SK-N-SH (cell line): ENCODE data around the gene TNRC6A. TPM values are rescaled to one million over a fixed set of nuclear protein-coding genes. Genes with fewer than 3 reads are reported as not detected.

Experiments
- CTCF ChIA-PET: fragments of 300-600, 350-600 bp; formaldehyde crosslinking; extraction: SDS; loops from one replicate; lab custom pipeline; 2021; lab: Yijun Ruan, JAX
- POLR2A ChIA-PET: fragments of 350-600 bp; sonication (Branson Sonifier 250); formaldehyde crosslinking; extraction: SDS; loops from one replicate; lab custom pipeline; 2020; ENCODE audit warnings: antibody characterized with exemption, inconsistent platforms; lab: Yijun Ruan, JAX
- DNase-seq: peaks from one replicate; pipeline ENCODE4 v3.0.0; 2012
- H2AFZ ChIP-seq: fragments of 200-600 bp; sonication (generic); 2 replicates; pipeline ENCODE4 v1.8.1; 2016; ENCODE audit warnings: antibody characterized with exemption, mild to moderate bottlenecking, low read depth
- H3F3A ChIP-seq: fragments of 200-600 bp; sonication (generic); replicated peaks from 2 replicates; pipeline ENCODE3; 2016; ENCODE audit warnings: antibody characterized with exemption, mild to moderate bottlenecking; ENCODE audit not compliant: insufficient read depth
- H3K27ac ChIP-seq, 2 experiments: fragments of 200-500 bp in 1 of 2; fragments of 200-600 bp in 1 of 2; sonication (Bioruptor generic) in 1 of 2; sonication (generic), shearing (Covaris generic) in 1 of 2; 2 replicates each; pipeline versions ENCODE4 v1.5.1 to v1.6.1; 2014 to 2016; ENCODE audit warnings: low read depth in 2 of 2, inconsistent platforms in 1 of 2, low read length in 1 of 2, mild to moderate bottlenecking in 1 of 2, mixed read lengths in 1 of 2
- H3K27me3 ChIP-seq: fragments of 200-600 bp; sonication (generic), shearing (Covaris generic); 2 replicates; pipeline ENCODE4 v1.6.1; 2016; ENCODE audit warnings: mixed run types; ENCODE audit not compliant: insufficient read depth
- H3K36me3 ChIP-seq, 2 experiments: fragments of 200-500 bp in 1 of 2; fragments of 200-600 bp in 1 of 2; sonication (Bioruptor generic) in 1 of 2; sonication (generic) in 1 of 2; replicated peaks in 1 of 2; 2 replicates each; pipeline versions ENCODE3 to v1.5.1; 2014 to 2016; ENCODE audit warnings: low read length in 1 of 2, mild to moderate bottlenecking in 1 of 2; ENCODE audit not compliant: insufficient read depth in 2 of 2, control insufficient read depth in 1 of 2
- H3K4me1 ChIP-seq, 2 experiments: fragments of 200-500 bp in 1 of 2; fragments of 200-600 bp in 1 of 2; sonication (Bioruptor generic) in 1 of 2; sonication (generic), shearing (Covaris generic) in 1 of 2; 2 replicates each; pipeline versions ENCODE4 v1.5.1 to v1.6.1; 2014 to 2016; ENCODE audit warnings: low read depth in 1 of 2, low read length in 1 of 2, mixed run types in 1 of 2; ENCODE audit not compliant: insufficient read depth in 2 of 2, control insufficient read depth in 1 of 2
- H3K4me2 ChIP-seq: fragments of 200-600 bp; sonication (generic), shearing (Covaris generic); 2 replicates; pipeline ENCODE4 v1.6.1; 2017; ENCODE audit warnings: mixed run types
- H3K4me3 ChIP-seq, 2 experiments: fragments of 200-500 bp in 1 of 2; fragments of 200-600 bp in 1 of 2; sonication (Bioruptor generic) in 1 of 2; sonication (generic), shearing (Covaris generic) in 1 of 2; 2 replicates each; pipeline versions ENCODE4 v1.5.1 to v1.8.1; 2014 to 2016; ENCODE audit warnings: low read depth in 2 of 2, inconsistent platforms in 1 of 2, low read length in 1 of 2, mild to moderate bottlenecking in 1 of 2, mixed read lengths in 1 of 2, moderate library complexity in 1 of 2
- H3K79me2 ChIP-seq: fragments of 200-600 bp; sonication (generic); 2 replicates; pipeline ENCODE4 v1.8.1; 2017; ENCODE audit warnings: mild to moderate bottlenecking; ENCODE audit not compliant: insufficient read depth
- H3K9ac ChIP-seq: fragments of 200-600 bp; sonication (generic); 2 replicates; pipeline ENCODE4 v1.6.1; 2017; ENCODE audit warnings: mixed run types
- H3K9me2 ChIP-seq: fragments of 200-600 bp; sonication (generic); 2 replicates; pipeline ENCODE4 v1.6.1; 2017; ENCODE audit warnings: mixed run types
- H3K9me3 ChIP-seq: fragments of 200-600 bp; sonication (generic); 2 replicates; pipeline ENCODE4 v1.6.1; 2017; ENCODE audit warnings: mixed run types, mild to moderate bottlenecking, moderate library complexity
- H4K20me1 ChIP-seq: fragments of 200-600 bp; sonication (generic); 2 replicates; pipeline ENCODE4 v1.6.1; 2017; ENCODE audit warnings: mild to moderate bottlenecking, mixed run types; ENCODE audit not compliant: insufficient read depth
- EP300 ChIP-seq, 2 experiments: IDR thresholded peaks; 2 replicates each; pipeline versions ENCODE4 v1.4.0 to v1.6.1; 2012; ENCODE audit warnings: borderline replicate concordance in 1 of 2, low read depth in 1 of 2, low read length in 1 of 2
- FOSL2 ChIP-seq: IDR thresholded peaks from 2 replicates; pipeline ENCODE4 v1.4.0; 2012; ENCODE audit warnings: low read depth, mild to moderate bottlenecking, moderate library complexity, borderline replicate concordance
- JUND ChIP-seq: IDR thresholded peaks from 2 replicates; pipeline ENCODE4 v1.4.0; 2012
- MAX ChIP-seq: IDR thresholded peaks from 2 replicates; pipeline ENCODE4 v1.4.0; 2012; ENCODE audit warnings: low read depth
- NFIC ChIP-seq: IDR thresholded peaks from 2 replicates; pipeline ENCODE4 v1.4.0; 2012; ENCODE audit warnings: borderline replicate concordance
- POLR2AphosphoS5 ChIP-seq: IDR thresholded peaks from 2 replicates; pipeline ENCODE4 v1.6.1; 2012; ENCODE audit warnings: low read depth, low read length
- RAD21 ChIP-seq: IDR thresholded peaks from 2 replicates; pipeline ENCODE4 v1.6.1; 2012; ENCODE audit warnings: mild to moderate bottlenecking, low read length
- REST ChIP-seq: IDR thresholded peaks from 2 replicates; pipeline ENCODE4 v1.6.1; 2012; ENCODE audit warnings: mild to moderate bottlenecking, low read depth, low read length, moderate library complexity
- RFX5 ChIP-seq: IDR thresholded peaks from 2 replicates; pipeline ENCODE4 v1.6.1; 2012; ENCODE audit warnings: mild to moderate bottlenecking, improper control_type of control experiment, low read length
- TCF12 ChIP-seq: IDR thresholded peaks from 2 replicates; pipeline ENCODE4 v1.4.0; 2012
- TEAD4 ChIP-seq: IDR thresholded peaks from 2 replicates; pipeline ENCODE4 v1.4.0; 2012; ENCODE audit warnings: mild to moderate bottlenecking, borderline replicate concordance; ENCODE audit not compliant: insufficient read depth
- USF1 ChIP-seq: IDR thresholded peaks from 2 replicates; pipeline ENCODE4 v1.4.0; 2012; ENCODE audit warnings: low read depth, borderline replicate concordance
- USF2 ChIP-seq: fragments of 150-350 bp; IDR thresholded peaks from 2 replicates; pipeline ENCODE4 v1.6.1; 2017; ENCODE audit warnings: antibody characterized with exemption, low read length, low read depth, borderline replicate concordance
- ZBTB33 ChIP-seq: IDR thresholded peaks from 2 replicates; pipeline ENCODE4 v1.4.0; 2012; ENCODE audit warnings: low read depth, borderline replicate concordance
- WGBS: methylation state at CpG from one replicate; pipeline ENCODE4 v1.1.6; 2017; ENCODE audit warnings: low lambda C conversion rate; 5-methylcytosine and 5-hydroxymethylcytosine counted together
- polyA plus RNA-seq, 3 experiments: library from polyadenylated mRNA; depleted of rRNA; stranded (reverse); fragments of >200 nt; gene quantifications; 2 replicates each; pipeline ENCODE4 v1.2.3, GENCODE V29; 2012

The TNRC6A gene
- polyA plus RNA-seq, 1 of the 3 experiments (the other 2 are of a cell fraction) = 32.5 TPM

- Histone ChIP-seq H2AFZ (no peak overlapping the region), H3F3A (peaks cover 22% of the 10 kb centered on the region), H3K9me3 (no peaks in the 10 kb centered on the region), H3K79me2 (no peaks in the 10 kb centered on the region), H3K27ac (no peak overlapping the region), H3K9ac (no peak overlapping the region), H3K4me2 (no peak overlapping the region), H3K4me3 (no peak overlapping the region), H4K20me1 (no peaks in the 10 kb centered on the region), H3K36me3 (no peaks in the 10 kb centered on the region), H3K4me1 (peaks cover 2 to 12% of the 10 kb centered on the region in 2 experiments; a peak in 2 of 4 replicates), H3K27me3 (no peaks in the 10 kb centered on the region), H3K9me2 (no peaks in the 10 kb centered on the region)
- DNase-seq = no peak
- WGBS = 35% methylated on average over 5 of the region's 5 CpGs
- TF ChIP-seq JUND (peak; percentile 48), ZBTB33 (no peak), TEAD4 (0 out of 2 replicates have a peak, but pooled peaks have one; percentile 27), USF2 (no peak), USF1 (no peak), POLR2AphosphoS5 (no peak), RAD21 (no peak), EP300 (IDR thresholded peaks at IDR 0.05; ENCODE audit: borderline replicate concordance in 1 of 2, low read depth in 1 of 2, low read length in 1 of 2) (peak in 1 of 2 experiments; percentile 34; a peak in 1 of 4 replicates), TCF12 (no peak), MAX (peak; percentile 64; the same call in 1 of the 2 replicates), RFX5 (no peak), FOSL2 (peak; percentile 69; the same call in 1 of the 2 replicates), REST (no peak), NFIC (peak; percentile 42; the same call in 1 of the 2 replicates)
- POLR2A ChIA-PET = no interaction called here
- CTCF ChIA-PET = interaction anchor here (1.0 kb wide), 1 partner anchor 8 kb away, joined by 3 read pairs; no protein-coding TSS in a partner anchor
Observed at GRCh38 chr16:24848065-24848464, 118.6 kb downstream of the TNRC6A start.
